Testis (tissue), 3 donors: ENCODE results near the gene AKT1. TPM values are rescaled to one million over a fixed set of nuclear protein-coding genes. Genes with fewer than 3 reads are reported as not detected.

Source experiments
- DNase-seq: peaks from one replicate; pipeline ENCODE4 v3.0.0-alpha.2; 2019
- H3K27ac ChIP-seq, 2 donors: fragments of 200-600 bp; sonication (generic); one replicate each; pipeline ENCODE4 v1.5.1; 2019
- H3K27me3 ChIP-seq: fragments of 200-600 bp; sonication (generic); one replicate; pipeline ENCODE4 v1.5.1; 2019
- H3K36me3 ChIP-seq: fragments of 200-600 bp; sonication (generic); one replicate; pipeline ENCODE4 v1.5.1; 2017; ENCODE audit warnings: low read depth; ENCODE audit errors: missing control alignments
- H3K4me1 ChIP-seq: fragments of 200-600 bp; sonication (generic); one replicate; pipeline ENCODE4 v1.5.1; 2019
- H3K4me3 ChIP-seq, 2 donors: fragments of 200-600 bp; sonication (generic); one replicate each; pipeline ENCODE4 v1.5.1; 2017 to 2019
- H3K9me3 ChIP-seq: fragments of 200-600 bp; sonication (generic); one replicate; pipeline ENCODE4 v1.5.1; 2017
- POLR2A ChIP-seq: fragments of 450-650 bp; IDR thresholded peaks from one replicate; pipeline ENCODE4 v1.6.1; 2017; ENCODE audit warnings: antibody characterized with exemption, mild to moderate bottlenecking, moderate library complexity
- WGBS, 2 donors: methylation state at CpG; one replicate each; pipeline ENCODE4 v1.1.5; 2018; 5-methylcytosine and 5-hydroxymethylcytosine counted together
- intact Hi-C: fragments of 100-400 bp; cut with DNase I; formaldehyde crosslinking; loops from one replicate; pipeline ENCODE4 v1.15.1; 2023; ENCODE audit warnings: low total_unique reads
- polyA plus RNA-seq: library from polyadenylated mRNA; stranded (reverse); fragments of 350-450 nt; fragmentation: Illumina TruSeq; extraction: RNeasy Lipid Tissue Mini Kit (QIAGEN cat#74804); gene quantifications from one replicate; pipeline ENCODE4 v1.2.3, GENCODE V29; 2014; ENCODE audit warnings: low read depth, low replicate concordance; ENCODE audit not compliant: insufficient read depth
- total RNA-seq, 2 donors: library from RNA; depleted of rRNA; stranded (reverse); fragments of >200 nt; gene quantifications; one replicate each; pipeline ENCODE4 v1.2.3, GENCODE V29; 2016
- TF ChIP-seq, protein P1 (sequence below), 3 experiments: fragments of 450-650 bp in 2 of 3; fragments of 200-600 bp in 1 of 3; sonication (generic) in 1 of 3; IDR thresholded peaks; one replicate each; pipeline ENCODE4 v1.5.1; 2016 to 2019; ENCODE audit warnings: antibody characterized with exemption in 3 of 3, mild to moderate bottlenecking in 2 of 3, moderate library complexity in 1 of 3

The AKT1 gene
- total and polyA plus RNA-seq, 3 donors from 2014 or later, result 68.2 to 125 (median 106) TPM

DNA sequence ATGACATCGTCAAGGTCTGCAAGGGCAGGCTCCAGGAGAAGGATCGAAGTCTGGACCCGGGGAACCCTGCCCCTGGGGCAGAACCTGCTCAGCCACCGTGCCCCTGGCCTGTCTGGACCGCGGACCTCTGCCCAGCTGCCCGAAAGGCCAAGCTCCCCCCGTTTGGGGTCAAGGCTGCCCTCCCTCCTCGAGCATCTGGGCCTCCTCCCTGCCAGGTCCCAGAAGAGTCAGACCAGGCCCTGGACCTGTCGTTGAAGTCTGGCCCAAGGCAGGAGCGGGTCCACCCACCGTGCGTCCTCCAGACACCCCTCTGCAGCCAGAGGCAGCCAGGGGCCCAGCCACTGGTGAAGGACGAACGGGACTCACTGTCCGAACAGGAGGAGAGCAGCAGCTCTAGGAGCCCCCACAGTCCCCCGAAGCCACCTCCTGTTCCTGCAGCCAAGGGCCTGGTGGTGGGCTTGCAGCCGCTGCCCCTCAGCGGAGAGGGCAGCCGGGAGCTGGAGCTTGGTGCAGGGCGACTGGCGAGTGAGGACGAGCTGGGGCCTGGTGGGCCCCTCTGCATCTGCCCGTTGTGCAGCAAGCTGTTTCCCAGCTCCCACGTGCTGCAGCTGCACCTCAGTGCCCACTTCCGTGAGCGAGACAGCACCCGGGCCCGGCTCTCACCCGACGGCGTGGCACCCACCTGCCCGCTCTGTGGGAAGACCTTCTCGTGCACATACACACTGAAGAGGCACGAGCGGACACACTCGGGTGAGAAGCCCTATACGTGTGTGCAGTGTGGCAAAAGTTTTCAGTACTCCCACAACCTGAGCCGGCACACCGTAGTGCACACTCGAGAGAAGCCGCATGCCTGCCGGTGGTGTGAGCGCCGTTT lies 6.2 kb upstream of the AKT1 start:
- intact Hi-C loops, result no loop called here
- Histone ChIP-seq H3K4me3 (peak overlapping the region; percentile 58 to 71), H3K27me3 (no peaks in the 10 kb centered on the region), H3K4me1 (peaks cover 28% of the 10 kb centered on the region), H3K36me3 (no peaks in the 10 kb centered on the region), H3K9me3 (no peaks in the 10 kb centered on the region), H3K27ac (no peak overlapping the region)
- 39 to 76% methylated on average over 11 to 37 of the region's 45 CpGs for WGBS, 2 donors
- DNase-seq, result no peak
- TF ChIP-seq POLR2A, result no peak
- TF ChIP-seq, protein P1, sequence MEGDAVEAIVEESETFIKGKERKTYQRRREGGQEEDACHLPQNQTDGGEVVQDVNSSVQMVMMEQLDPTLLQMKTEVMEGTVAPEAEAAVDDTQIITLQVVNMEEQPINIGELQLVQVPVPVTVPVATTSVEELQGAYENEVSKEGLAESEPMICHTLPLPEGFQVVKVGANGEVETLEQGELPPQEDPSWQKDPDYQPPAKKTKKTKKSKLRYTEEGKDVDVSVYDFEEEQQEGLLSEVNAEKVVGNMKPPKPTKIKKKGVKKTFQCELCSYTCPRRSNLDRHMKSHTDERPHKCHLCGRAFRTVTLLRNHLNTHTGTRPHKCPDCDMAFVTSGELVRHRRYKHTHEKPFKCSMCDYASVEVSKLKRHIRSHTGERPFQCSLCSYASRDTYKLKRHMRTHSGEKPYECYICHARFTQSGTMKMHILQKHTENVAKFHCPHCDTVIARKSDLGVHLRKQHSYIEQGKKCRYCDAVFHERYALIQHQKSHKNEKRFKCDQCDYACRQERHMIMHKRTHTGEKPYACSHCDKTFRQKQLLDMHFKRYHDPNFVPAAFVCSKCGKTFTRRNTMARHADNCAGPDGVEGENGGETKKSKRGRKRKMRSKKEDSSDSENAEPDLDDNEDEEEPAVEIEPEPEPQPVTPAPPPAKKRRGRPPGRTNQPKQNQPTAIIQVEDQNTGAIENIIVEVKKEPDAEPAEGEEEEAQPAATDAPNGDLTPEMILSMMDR (IDR thresholded peaks at IDR 0.05), result no peak

DNA sequence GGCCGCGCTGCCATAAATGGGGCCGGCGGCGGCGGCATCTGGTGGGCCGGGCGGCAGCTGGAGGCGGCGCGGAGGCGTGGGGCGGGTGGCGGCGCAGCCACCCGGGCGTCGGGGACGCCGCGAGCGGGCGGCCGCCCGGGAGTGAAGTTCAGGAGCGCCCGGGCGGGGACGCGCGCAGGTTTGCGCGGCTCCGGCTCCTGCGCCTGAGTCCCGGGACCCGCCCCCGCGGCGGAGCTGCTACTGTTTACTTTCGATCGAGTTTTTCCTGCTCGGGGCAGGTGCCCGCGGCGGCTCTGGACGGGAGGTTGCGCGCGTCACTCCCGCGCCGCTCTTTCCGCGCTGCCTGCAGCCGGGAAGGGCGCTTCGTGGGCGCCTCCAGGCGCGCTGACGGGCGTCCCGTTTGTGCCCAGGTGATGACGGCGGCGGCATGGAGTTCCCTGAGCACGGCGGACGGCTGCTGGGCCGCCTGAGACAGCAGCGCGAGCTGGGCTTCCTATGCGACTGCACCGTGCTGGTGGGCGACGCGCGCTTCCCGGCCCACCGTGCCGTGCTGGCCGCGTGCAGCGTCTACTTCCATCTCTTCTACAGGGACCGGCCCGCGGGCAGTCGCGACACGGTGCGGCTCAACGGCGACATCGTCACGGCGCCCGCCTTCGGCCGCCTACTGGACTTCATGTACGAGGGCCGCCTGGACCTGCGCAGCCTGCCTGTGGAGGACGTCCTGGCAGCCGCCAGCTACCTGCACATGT lies 5.4 kb upstream of the AKT1 start, which contains the start of gene ZBTB42:
ZBTB42 (plus strand) TSS at position 331 of the 749 bp plus-strand sequence; CDS start at position 428, 97 bp downstream.
- intact Hi-C loops, result no loop called here
- no peaks in the 10 kb centered on the region for H3K9me3 ChIP-seq
- peak; percentile 80 for DNase-seq
- no peaks in the 10 kb centered on the region for H3K36me3 ChIP-seq
- WGBS, 2 donors, result 4 to 10% methylated on average over 13 to 24 of the region's 105 CpGs
- H3K27me3 ChIP-seq, result no peaks in the 10 kb centered on the region
- H3K27ac ChIP-seq, result peak within 1 kb of the TSS; percentile 91 to 93
- peaks cover 36% of the 10 kb centered on the region for H3K4me1 ChIP-seq
- TF ChIP-seq POLR2A, result no peak
- TF ChIP-seq, protein P1 (IDR thresholded peaks at IDR 0.05), result no peak
- peak within 1 kb of the TSS; percentile 58 to 71 for H3K4me3 ChIP-seq

DNA sequence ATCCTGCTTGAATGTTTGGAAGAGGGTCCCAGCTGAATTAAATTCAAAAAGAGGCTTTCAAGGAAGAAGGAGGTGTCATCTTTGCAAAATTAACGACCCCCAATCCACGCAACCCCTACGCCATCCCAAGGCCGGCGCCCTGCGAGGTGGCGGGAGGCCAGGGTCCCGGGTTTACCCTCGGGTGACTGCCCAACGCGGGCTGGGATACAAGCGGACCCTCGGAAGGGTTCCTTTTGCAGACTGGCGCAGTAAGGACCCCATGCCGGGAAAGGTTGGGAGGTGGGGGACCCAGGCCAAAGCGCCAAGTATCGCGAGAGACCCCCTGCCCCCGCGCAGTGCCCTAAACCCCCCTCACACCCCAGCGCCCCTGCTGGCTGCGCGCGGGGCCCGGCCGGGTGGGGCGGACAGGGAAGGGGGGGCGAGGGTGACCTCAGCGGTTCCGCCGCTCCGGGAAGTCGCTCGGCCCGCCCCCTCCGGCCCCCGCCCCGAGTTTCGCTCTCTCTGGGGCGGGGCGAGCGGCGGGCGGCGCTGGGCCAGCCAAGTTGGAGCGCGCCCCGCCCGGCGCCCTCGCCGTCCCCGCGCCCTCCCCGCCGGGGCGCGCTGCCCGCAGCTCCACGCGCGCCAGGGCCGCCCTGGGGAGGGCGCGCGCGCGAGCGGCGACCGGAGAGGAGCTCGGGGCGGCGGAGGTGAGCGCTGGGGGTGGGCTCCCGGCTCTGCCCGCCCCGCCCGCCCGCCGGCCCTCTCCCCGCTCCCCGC lies 4.6 kb upstream of the AKT1 start:
- peaks cover 38% of the 10 kb centered on the region for H3K4me1 ChIP-seq
- intact Hi-C loops, result no loop called here
- H3K27me3 ChIP-seq, result no peaks in the 10 kb centered on the region
- TF ChIP-seq POLR2A, result no peak
- TF ChIP-seq, protein P1 (IDR thresholded peaks at IDR 0.05), result peak in 1 of 3 experiments; percentile 39
- H3K36me3 ChIP-seq, result no peaks in the 10 kb centered on the region
- 4 to 6% methylated on average over 14 to 48 of the region's 83 CpGs for WGBS, 2 donors
- peak; percentile 82 for DNase-seq
- no peaks in the 10 kb centered on the region for H3K9me3 ChIP-seq
- H3K27ac ChIP-seq, result peak overlapping the region; percentile 91 to 93
- H3K4me3 ChIP-seq, result peak overlapping the region; percentile 58 to 61

DNA sequence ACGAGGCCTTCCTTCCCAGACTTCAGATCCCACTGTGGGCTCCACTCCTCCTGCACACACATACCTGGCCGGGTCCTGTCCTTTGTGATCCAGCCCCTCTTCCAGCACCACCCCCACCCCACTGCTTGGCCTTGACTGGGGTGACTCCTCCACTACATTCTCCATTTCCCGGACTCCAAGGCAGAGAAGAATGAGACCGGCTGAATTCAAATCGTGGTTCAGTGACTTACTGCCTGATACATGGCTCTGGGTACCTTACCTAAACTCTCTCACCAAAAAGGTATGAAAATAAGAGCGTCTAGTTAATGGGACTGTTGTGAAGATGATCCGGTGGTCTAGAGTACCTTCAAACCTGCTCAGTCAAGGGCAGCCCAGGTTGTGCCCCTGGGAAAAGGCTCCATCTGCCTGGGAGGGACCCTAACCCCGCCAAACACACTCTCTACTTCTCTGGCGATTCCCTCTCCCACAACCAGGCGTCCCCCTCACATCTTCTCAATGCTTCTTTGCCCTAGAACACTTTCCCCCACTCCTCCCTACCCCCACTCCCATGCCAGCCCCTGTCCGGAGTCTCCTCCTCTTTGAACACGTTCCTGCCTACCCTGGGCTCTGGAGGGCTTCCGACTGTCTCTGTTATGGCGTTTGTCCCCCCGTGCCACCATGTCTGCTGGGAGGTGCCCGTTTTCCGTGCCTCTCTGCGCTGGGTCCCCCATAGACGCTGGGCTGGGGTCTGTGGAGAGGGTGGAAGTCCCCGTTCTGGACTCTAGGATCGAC lies 3.9 kb upstream of the AKT1 start:
- TF ChIP-seq, protein P1 (IDR thresholded peaks at IDR 0.05), result peak in 1 of 3 experiments; percentile 14
- no peak for TF ChIP-seq POLR2A
- intact Hi-C loops, result no loop called here
- H3K27me3 ChIP-seq, result no peaks in the 10 kb centered on the region
- H3K36me3 ChIP-seq, result no peaks in the 10 kb centered on the region
- no peaks in the 10 kb centered on the region for H3K9me3 ChIP-seq
- peaks cover 40% of the 10 kb centered on the region for H3K4me1 ChIP-seq
- 26 to 28% methylated on average over 21 of the region's 21 CpGs for WGBS, 2 donors
- peak overlapping the region; percentile 91 to 93 for H3K27ac ChIP-seq
- peak overlapping the region; percentile 58 to 61 for H3K4me3 ChIP-seq
- DNase-seq, result no peak
